Activated T-cell treated with anti-CD3 and anti-CD28 coated beads for 24 hours (primary cell): ENCODE data around the gene MMP11.

Experiments
- DNase-seq: peaks from one replicate; pipeline ENCODE4 v3.0.0-alpha.2; 2020; ENCODE audit warnings: low read depth

MMP11 gene

GRCh38 chr22:23801886-23802377, 29.3 kb downstream of the MMP11 start:
- DNase-seq: no peak

DNA sequence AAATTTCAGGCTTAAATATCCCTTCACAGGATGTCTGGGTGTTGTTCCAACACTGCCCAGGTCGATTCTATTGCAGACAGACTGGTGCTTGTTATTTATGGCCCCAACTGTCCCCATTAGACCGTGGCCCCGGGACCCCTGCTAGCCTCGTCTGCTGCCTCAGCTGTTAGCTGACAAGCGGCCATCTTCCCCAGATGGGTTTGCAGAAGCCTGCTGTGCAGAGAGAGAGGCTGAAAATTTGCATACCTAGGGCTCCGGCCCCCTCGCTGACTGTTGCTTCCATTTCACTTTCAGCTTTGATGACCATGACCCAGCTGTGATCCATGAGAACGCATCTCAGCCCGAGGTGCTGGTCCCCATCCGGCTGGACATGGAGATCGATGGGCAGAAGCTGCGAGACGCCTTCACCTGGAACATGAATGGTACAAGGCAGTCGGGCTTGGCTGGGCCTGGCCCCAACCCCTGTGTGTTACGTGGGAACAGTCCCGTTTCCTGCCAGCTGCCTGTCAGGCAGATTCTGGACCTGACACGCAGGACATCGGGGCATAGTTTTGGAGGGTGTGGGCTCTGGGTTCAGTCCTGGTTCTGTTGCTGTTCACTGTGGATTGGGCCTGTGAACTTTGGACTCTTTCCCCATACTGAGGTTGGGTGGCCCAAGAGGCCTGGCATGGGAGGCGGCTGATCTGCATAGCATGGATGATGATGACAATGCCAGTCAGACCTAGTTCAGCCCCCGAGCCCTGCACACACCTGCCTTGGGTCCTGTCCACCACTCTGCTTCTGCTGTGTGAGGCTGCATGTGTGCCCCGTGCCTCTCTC, 30.6 kb downstream of the MMP11 start:
- DNase-seq: no peak

DNA sequence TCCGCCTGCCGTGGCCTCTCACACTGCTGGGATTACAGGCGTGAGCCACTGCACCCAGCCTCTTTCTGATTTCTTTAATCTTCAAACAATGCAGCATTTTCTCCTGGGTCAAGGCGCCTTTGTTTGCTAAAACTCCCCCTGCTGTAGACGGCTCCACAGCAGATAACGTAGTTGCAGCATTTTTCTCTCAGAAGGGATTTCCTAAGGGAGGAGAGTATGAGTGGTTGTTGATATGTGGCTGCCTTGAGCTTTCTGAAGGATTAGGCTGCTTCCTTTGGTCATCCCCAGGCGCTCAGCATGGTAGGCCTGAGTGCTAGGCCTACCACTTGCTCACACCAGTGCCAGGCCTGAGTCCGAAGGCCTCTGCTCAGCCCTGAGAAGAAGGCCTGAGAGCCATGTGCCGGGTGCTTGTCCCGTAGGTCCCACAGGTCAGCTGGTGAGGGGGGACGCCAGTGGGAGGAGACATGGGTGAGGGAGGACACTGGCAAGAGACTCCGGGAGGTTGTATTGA, 32.2 kb downstream of the MMP11 start:
- no peak for DNase-seq

- DNase-seq: no peak
Observed at GRCh38 chr22:23806837-23807236, 34.2 kb downstream of the MMP11 start.

- no peak for DNase-seq
Observed at GRCh38 chr22:23812378-23812777, 39.7 kb downstream of the MMP11 start.

- no peak for DNase-seq
Observed at GRCh38 chr22:23815541-23816155, 43.0 kb downstream of the MMP11 start.

DNA sequence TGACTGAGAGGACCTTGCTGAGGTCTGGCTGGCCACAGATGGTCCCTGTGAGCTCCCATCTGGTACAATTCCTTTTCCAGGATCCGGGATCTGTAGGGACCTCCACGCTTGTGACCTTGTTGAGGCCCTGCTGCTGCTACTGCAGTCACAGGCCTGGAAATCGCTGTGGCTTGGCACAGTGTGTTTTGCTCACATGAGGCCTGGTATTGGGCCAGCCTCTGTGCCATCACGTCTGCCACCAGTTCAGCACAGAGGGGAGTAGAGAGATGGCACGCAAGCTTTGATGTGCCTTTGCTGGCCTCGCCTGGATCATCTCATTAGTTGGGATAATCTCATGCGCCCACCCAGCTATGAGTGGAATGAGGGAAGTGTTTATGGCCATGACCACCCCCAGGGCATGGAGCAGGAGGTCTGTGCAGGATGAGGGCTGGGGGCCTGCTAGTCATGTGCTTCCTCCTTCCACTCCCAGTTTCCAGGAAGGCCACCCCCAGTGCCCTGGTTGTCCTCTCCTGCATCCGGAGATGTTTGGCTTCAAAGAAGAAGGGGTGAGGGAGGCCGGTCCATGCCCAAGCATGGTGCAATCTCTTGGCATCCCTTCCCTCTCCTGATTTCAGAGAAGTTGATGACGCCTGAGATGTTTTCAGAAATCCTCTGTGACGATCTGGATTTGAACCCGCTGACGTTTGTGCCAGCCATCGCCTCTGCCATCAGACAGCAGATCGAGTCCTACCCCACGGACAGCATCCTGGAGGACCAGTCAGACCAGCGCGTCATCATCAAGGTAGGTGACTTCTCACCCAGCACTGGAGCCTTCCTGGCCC, 43.7 kb downstream of the MMP11 start:
- DNase-seq: no peak

DNA sequence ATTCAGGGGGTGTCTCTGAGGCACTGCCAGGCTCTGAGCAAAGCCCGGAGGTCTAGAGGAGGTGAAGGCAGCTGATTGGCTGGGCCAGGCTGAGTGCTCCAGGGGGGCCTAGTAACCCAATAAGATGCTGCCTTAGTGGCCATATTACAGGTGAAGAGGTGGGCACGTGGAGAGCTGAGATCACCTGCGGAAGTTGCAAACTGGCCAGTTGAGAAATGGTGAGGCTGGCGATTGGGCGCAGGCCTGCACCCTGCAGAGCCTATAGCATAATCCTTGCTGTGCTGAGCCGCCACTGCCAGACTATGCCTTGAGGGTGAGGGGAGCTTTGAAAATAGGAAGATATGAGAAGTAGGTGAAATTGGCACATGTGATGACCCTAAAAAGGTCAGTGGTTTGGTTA, 44.5 kb downstream of the MMP11 start:
- DNase-seq: no peak

- no peak for DNase-seq
Observed at GRCh38 chr22:23818541-23818940, 45.9 kb downstream of the MMP11 start.

DNA sequence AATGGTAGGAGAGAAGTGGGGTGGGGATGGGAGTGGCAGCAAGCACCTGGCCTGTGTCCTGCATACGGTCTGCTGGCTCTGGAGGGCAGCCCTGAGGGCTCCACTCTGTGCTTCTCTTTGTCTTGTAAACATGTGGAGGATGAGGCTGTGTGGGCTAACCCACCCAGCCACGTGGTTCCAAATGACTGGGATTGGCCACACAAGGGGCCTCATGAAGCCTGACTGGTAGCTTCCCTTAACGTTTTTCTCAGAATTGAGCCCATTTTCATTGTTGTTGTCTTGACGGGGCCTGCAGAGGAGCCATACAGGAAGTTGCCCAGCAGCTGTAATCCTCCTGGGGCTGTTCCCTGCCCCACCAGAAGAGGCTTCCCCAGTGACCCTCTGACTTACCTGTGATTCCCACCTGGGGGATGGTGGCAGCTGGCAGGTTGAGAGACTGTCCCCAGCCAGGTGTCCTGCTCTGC, 48.1 kb downstream of the MMP11 start:
- no peak for DNase-seq

DNA sequence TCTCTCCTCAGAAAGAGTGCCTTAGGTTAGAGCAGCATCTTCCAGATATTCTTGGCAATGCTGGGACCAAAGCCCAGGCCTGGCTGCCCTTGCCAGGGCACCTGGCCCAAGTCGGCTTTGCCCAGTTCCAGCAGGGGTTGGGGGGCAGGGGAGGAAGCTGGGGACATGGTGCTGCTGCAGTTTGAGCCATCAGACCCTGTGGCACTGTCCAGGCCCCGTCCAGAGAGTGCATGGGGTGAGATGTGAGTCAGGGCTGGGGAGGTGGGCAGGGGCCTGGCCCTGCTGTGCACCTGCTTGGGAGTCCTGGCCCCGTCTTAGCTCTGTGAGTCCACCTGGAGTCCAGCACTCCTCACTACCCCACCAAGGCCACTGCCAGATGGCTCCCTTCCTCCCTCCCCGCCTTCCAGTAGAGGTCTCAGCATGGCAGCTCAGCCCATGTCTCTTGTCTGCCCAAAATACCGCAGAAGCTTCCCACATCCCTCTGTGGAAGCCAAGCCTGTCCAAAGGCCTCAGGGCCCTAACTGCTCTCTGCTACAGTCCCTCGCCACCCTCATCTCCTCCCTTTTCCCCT, 49.5 kb downstream of the MMP11 start:
- DNase-seq: no peak

DNA sequence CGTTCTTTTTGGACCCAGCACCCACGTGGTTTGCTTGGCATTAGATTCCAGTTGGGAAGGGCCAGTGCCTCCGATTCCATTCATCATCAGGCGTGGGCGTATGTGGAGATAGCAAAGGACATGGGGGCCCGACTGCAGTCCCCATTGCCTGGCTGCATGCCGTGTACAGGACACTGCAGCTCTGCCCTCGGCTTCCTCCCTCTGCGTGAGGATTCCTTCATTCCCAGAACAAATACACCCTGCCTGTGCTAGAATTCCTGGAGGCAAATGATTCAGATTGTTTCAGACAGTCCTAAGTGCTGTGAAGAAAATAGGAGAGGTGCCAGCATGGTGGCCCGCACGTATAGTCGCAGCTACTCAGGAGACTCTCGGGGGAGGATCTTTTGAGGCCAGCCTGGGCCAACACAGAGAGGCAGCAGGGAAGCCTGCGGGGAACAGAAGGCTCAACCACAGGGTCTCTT, 50.7 kb downstream of the MMP11 start:
- DNase-seq: no peak

- no peak for DNase-seq
Observed at GRCh38 chr22:23824476-23825245, 52.0 kb downstream of the MMP11 start.

GRCh38 chr22:23825246-23825905, 52.7 kb downstream of the MMP11 start:
- no peak for DNase-seq

- DNase-seq: no peak
Observed at GRCh38 chr22:23826510-23827350, 54.1 kb downstream of the MMP11 start.

DNA sequence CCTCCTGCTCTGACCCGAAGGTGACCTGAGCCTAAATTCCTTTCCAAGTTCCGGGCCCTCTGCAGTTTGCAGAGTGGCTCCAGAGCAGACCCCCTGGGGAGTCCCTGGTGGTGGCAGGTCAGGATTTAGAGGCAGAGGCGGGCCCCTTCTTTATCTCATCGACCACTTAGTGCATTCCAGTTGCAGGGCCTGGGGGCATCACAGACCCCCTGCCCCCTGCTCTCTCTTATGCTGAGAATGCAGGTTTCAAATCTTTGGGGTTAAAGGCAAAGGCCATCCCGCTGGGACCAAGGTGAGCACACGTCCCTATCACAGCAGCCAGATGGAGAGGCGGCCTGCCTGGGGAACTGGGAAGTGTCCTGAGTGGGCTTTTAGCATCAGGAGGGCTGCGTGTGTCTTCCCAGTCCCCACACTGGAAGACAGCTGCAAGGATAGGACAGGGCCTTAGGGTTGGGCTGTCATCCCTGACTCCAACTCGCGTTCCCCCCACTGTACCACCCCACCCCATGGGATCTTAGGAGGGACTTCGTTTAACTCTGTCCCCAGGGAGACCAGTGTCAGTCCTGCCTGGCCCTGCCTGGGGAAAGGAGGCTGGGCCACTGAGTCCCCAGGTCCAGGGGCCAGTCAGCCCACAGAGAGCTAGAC, 54.8 kb downstream of the MMP11 start:
- DNase-seq: no peak

DNA sequence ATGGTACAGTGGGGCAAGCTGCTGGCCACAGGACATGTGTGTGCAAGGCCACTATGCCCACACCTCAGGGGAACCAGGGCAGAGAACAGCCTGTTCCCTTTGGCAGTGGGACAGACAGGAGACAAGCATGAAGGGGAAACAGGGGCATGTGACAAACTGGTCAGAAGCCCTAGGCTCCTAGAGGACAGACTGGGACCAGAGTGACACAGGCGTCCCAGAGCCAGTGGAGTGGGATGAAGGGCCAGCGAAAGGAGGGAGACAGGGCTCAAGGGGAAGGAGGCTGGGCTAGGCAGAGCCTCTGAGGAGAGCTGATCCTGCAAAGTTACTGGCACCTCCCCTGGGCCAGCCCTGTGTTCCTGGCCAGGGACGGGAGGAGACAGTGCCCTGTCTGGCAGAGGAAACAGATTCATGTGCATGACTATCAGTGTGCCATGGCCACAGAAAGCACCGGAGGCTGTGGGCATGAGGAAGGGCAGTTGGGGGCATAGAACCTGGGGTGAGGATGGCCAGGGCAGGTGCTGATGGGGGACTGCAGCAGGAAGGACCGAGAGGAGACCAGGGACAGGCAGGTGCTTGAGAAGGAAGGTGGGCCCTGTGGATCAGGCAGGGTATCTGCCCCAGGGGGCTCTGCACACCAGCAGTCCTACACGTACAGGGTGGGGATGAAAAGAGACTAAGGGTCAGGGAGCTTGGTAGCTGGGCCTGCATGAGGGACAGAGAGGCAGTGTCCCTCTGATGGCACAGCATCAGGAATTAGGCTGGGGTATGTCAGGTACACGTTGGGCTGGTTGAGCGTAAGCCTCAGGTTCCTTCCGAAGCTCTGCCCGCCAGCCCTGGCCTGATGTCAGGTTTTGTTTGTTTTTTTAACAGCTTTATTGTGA, 56.4 kb downstream of the MMP11 start:
- DNase-seq: no peak

GRCh38 chr22:23829845-23830372, 57.3 kb downstream of the MMP11 start:
- no peak for DNase-seq
